Stimulated activated CD8-positive, alpha-beta memory T cell treated with anti-CD3 and anti-CD28 coated beads, Interleukin-2, amount 100 ng/mL, for 1 hour (primary cell): Measurements from ENCODE around the gene GARIN5A.

Experiments used
- DNase-seq, 2 donors: peaks; one replicate each; pipeline ENCODE4 v3.0.0-alpha.2; 2020; ENCODE audit warnings: low read depth in 2 of 2

The GARIN5A gene

DNA sequence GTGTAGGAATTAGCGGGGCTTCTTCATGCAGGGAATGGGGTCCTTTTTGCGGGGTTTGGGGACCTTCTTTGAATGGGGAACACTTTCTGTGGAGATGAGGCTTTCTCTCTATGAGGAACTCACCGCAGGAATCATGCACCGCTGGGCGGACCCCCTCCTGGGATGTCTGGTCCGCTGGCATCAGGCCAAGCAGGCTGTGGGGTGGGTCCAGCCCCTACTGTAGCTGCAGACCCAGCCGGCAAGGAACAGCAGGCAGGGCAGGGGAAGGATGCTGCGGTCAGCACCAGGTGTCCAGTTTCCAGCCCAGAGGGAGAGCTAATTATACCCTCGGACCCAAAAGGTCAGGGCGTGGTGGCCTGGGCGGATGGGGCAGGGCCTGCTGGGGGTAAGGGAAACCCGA lies 42.1 kb downstream of the GARIN5A start:
- DNase-seq: no peak

DNA sequence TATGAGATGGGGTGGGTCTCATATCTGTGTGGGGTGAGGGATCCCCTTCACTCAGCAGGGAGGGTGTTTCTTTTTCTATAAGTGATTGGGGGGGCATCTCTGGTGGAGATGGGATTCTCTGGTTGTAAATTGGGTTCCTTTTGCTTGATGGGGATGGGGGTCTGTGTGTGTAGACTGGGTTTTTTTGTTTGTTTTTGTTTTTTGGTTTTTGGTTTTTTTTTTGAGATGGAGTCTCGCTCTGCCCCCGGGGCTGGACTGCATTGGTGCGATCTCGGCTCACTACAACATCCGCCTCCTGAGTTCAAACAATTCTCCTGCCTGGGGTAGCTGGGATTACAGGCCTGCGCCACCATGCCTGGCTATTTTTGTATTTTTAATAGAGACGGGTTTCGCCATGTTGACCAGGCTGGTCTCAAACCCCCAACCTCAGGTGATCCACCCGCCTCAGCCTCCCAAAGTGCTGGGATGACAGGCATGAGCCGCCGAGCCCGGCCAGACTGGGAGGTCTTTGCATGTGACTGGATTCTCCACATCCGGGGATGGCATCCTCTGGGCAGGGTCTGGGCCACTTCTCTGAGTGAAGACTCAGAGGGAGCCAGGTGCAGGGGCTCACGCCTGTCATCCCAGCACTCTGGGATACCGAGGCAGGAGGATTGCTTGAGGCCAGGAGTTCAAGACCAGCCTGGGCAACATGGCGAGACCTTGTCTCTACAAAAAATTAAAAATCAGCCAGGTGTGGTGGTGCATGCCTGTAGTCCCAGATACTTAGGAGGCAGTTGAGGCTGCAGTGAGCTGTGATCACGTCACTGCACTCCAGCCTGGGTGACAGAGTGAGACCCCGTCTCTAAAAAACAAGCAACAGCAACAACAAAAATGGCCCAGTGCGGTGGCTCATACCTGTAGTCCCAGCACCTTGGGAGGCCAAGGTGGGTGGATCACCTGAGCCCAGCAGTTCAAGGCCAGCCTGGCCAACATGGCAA lies 43.2 kb downstream of the GARIN5A start:
- no peak for DNase-seq

DNA sequence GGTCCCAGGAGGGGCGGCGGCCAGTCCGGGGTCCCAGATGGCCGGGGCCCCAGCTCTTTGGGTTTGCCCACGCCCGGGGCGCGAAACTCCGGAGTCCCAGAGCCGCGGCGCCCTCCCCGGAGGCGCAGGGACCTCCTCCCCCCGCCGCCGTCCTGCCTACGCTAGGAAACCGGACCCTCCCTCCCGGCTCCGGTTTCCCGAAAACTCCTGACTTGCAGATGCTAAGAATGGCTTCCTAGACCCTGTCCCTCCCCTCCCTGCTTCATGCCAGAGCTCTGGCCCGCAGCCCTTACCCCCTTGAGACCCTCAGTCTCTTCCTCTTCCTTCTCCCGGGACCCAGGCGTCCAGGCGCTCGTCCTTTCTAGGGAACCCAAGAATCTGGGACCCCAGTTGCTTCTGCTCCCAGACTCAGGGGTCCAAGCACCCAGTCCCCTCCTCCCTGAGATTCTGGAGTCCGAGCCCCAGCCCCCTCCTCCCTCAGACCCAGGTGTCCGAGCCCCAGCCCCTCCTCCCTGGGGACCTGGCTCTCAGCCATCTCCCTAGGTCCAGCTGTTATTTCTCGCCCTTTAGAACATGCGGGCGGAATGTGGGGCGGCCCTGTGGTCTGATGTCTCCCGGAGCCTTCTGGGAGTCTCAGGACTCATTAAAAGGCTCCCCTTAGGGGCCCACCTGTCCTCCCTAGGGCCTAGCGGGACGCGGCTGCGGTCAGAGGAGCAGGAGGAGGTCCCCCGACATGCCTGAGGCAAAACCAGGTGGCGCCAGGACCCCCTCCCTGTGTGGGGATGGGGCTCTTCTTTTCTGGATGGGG lies 44.2 kb downstream of the GARIN5A start, which contains the start of gene MYBPC2:
Gene MYBPC2, plus strand, starts transcription at position 672 of the 808 bp plus-strand sequence. Its CDS starts 62 bp downstream, at position 734.
- no peak for DNase-seq

DNA sequence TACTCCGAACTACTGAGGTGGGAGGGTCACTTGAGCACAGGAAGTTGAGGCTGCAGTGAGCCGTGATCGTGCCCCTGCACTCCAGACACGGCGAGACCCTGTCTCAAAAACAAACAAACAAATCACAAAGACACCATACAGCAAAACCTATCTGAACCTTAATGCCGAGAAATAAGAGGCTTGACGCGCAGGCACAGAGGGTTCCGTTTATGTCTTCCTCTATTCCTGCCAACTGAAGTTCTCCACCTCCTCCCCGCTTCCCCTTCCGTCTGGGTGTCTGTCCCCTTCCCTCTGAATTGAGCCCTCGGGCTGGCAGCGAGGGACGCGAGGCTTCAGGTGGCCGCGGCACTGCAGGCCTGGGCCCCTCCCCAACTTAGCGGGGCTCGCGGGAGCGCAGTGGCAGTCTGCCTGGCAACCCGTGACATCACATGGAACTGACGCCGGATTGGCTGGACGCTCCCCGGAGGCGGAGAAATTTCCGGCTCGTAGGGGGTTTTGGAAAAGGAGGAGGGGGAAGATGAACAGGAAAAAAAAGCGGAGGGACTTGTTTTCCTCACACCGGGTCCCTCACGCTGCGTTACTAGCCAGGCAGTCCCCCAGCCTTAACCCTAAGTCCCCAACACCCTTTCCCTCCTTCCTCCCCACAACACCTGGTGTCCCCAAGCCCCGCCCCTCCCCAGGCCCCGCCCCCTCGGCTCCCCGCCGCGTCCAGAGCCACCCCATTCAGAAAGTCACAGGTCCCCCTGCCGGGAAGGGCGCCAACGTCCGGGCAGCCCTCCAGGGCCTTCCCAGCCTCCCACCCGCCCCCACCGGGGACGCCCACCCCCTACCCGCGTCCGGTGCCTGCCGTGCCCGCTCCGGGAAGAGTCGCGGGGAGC lies 45.1 kb downstream of the GARIN5A start:
- DNase-seq: peak; percentile 79 to 84

DNA sequence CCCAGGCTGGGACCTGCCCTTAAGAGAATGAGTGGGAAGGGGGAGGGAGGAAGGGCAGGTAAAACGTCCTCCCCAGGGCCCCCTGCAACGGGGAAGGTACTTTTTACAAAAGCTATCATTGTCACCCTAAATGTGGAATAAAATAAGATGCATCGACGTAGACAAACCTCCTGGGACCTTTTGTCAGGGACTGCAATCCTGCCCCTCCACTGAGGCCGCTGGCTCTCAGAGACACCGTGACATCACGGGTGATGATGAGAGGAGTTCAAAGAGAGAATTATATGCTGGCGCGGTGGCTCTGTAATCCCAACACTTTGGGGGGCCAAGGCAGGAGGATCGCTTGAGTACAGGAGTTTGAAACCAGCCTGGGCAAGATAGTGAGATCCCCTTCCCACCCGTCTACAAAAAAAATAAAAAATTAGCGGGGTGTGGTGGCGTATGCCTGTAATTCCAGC lies 45.7 kb downstream of the GARIN5A start:
- DNase-seq: no peak

DNA sequence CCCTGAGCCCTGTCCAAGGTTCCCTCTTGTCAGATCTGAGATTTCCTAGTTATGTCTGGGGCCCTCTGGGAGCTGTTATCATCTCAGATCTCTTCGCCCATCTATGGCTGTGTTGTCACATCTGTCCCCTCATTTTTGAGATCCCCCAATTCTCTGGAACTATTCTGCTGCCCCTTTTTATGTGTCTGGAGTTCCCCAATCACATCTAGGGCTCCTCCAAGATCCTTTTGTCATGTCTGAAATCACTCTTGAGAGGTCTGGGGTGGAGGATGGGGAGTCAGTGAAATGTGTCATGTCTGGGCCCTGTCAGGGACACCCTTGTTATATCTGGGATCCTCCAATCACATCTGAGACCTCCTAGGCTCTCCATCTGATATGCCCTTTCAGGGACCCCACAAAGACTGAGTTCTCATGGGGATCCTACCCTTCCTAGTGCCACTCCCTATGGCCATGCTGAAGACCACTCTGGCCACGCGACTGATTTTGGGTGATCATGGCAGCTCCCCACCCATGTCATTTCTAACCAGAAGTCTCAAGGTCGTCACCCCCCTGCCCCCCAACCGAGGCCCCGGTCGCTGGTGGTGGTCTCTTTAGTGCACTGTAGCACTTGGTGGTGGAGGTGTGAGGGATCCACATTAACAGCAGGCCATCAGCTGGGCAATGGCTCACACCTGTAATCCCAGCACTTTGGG lies 47.7 kb downstream of the GARIN5A start:
- DNase-seq: no peak

DNA sequence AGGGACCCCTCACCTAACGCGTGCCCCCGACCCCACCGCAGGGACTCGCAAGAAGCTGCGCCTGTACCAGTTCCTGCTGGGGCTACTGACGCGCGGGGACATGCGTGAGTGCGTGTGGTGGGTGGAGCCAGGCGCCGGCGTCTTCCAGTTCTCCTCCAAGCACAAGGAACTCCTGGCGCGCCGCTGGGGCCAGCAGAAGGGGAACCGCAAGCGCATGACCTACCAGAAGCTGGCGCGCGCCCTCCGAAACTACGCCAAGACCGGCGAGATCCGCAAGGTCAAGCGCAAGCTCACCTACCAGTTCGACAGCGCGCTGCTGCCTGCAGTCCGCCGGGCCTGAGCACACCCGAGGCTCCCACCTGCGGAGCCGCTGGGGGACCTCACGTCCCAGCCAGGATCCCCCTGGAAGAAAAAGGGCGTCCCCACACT lies 48.6 kb downstream of the GARIN5A start:
- DNase-seq: no peak

DNA sequence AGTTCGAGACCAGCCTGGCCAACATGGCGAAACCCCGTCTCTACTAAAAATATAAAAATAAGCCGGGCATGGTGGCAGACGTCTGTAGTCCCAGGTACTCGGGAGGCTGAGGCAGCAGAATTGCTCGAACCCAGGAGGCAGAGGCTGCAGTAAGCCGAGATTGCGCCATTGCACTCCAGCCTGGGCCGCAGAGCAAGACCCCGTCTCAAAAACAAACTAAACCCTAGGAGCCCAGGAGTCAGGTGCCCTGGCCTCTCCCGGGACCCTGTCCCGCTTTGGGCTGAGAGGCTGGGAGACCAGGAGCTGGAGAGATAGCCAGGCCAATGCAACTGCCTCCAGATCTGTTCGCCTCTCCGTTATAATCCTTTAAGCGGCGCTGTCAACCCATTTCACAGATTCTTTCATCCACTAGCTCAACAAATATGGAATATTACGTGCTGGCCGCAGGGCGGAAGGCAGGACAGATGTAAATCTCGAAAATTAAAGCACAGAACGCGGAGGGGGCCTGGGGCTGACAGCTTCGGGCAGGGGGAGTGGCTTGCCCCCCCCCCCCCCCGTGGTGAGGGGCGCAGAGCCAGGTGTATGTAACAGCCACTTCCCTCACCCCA lies 49.2 kb downstream of the GARIN5A start:
- no peak for DNase-seq

DNA sequence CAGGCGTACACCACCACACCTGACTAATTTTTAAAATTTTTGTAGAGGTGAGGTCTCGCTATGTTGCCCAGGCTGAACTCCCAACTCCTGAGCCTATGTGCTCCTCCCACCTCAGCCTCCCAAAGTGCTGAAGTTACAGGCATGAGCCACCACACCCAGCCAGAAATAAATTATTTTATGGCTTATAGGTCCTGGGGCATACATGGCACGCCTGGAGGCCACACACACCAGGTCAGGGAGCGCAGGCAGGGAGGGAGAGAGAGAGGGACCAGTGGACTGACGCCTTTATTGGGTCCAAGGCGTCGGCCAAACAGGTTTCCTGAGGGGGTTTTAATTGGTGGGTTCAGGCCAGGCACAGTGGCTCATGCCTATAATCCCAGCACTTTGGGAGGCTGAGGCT lies 51.1 kb downstream of the GARIN5A start:
- no peak for DNase-seq

DNA sequence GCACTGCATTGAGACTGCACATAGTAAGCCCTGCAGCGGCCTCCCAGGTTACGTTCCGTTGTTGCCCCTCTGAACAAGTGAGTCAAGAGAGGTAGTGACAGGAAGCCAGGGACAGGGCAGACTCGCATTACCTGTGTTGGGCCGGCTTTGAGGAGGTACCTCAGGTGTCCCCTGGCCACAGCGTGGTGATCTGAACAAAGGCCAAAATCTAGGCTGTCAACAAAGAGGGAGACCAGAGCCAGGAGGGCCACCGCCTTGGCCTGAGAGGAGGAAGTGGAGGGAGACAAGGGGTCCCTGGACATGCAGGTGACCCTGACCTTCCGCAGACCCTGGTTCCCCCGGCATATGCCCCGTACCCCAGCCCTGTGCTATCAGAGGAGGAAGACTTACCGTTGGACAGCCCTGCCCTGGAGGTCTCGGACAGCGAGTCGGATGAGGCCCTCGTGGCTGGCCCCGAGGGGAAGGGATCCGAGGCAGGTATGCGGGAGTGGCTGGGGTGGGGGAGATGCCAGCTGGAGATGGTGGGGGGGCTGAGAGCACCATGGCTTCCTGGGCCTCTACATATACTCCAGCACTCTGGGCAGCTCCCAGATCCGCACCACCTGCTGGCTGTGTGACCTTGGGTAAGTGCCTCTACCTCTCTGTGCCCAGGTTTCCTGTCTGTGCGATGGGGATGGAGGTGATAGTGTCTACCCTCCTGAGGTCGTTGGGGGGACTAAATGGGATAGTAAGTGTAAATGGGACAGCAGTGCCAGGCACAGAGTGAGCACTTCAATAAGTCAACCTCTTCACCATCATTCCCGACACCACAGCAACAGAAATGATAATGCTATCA lies 53.2 kb downstream of the GARIN5A start:
- no peak for DNase-seq

DNA sequence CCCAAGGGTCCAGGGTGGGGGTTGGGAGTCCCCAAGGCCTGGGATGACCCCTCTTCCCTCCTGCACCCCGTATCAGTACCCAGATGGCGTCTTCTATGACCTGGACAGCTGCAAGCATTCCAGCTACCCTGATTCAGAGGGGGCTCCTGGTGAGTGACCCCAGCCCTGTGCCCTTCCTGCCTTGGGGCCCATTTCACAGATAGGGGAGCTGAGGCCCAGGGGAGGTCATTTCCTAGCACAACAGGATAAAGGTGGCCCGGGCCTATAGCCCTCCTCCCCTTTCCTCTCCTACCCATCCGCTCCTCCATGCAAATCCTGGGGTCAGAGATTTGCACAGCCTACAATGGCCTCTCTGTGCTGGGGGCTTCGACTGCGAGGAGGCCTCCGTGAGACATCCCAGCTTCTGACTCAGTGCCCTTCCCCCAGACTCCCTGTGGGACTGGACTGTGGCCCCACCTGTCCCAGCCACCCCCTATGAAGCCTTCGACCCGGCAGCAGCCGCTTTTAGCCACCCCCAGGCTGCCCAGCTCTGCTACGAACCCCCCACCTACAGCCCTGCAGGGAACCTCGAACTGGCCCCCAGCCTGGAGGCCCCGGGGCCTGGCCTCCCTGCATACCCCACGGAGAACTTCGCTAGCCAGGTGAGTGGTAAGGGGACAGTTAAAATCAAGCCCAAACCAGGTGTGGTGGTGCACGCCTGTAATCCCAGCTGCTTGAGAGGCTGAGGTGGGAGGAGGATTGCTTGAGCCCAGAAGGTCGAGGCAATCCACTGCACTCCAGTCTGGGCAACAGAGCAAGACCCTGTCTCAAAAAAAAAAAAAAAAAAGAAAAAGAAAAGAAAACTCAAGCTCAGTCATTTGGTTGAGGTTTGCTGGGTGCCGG lies 54.0 kb downstream of the GARIN5A start:
- DNase-seq: no peak

DNA sequence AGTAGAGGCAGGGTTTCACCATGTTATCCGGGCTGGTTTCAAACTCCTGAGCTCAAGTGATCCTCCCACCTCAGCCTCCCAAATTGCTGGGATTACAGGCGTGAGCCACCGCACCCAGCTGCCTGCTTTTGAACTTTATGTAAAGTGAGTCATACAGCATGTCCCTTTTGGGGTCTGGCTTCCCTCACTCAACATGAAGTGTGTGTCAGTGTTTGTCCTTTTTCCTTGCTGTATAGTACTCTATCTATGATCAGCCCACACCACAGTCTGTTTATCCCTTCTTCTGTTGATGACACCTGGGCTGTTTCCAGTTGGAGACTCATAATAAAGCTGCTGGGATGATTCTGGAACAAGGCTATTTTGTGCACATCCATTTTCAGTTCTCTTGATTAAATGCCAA lies 55.8 kb downstream of the GARIN5A start:
- DNase-seq: no peak

DNA sequence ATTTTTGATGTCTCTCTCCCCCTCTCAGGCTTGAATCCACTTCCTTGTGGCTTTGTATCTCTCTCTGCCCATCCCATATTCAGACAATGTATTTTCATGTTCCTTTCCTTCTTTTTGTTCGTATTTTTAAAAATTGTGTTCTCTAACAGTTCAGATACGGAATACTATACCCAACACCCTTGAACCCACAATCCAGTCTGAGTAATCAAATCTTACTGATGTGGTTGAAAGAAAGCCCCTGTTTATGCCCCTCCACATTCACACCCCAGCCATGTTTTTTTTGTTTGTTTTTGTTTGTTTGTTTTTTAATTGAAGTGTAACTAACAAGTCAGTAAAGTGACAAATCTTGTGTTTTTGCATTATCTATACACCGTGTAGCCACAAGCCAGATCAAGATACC lies 56.5 kb downstream of the GARIN5A start:
- DNase-seq: no peak

DNA sequence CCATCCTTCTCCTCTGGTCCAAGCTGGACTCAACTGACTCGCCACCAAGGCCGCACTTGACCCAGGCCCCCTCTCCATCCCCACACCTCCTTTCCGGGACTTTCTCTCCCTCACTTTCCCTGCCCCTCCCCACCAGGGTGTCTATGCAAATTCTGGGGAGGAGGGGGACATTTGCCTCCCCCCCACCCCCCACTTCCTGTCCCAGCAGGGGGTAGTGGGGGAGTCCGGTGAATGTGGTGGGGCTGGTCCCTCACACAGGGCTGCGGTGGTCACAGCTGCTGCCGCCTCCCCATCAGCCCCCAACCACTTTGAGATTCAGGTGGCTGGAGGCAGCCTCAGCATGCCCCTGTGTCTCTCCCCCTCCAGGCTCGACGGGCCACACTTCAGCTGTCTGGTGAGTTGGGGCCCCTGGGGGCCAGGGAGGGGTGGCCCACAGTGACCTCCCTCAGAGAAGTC lies 57.0 kb downstream of the GARIN5A start:
- DNase-seq: no peak

DNA sequence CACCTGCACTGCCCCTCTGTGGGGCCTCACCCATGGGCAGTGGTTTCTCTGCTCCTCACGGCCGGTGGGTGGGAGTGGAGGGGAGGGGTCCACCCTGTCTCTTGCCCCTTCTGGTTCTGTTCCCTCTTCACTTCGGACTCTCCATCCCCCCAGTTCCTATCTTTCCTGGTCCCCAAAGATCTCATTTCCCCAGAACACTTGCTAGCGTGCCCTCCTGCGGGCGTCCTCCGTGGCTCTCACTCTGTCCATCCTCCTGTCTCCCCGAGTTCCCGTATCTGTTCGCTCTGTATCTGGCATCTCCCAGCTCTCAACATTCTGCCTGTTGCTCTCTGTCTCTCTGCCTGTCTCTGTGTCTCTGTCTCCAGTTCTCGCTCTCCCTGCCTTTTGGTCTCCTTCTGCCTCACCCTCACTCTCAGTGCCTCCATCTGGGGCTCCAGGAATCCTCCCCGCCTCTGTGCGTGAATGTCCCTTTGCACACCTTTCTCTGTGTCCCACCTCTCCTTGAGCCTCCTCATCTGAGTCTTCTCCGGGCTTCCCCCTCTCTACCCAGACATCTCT lies 57.5 kb downstream of the GARIN5A start:
- no peak for DNase-seq

DNA sequence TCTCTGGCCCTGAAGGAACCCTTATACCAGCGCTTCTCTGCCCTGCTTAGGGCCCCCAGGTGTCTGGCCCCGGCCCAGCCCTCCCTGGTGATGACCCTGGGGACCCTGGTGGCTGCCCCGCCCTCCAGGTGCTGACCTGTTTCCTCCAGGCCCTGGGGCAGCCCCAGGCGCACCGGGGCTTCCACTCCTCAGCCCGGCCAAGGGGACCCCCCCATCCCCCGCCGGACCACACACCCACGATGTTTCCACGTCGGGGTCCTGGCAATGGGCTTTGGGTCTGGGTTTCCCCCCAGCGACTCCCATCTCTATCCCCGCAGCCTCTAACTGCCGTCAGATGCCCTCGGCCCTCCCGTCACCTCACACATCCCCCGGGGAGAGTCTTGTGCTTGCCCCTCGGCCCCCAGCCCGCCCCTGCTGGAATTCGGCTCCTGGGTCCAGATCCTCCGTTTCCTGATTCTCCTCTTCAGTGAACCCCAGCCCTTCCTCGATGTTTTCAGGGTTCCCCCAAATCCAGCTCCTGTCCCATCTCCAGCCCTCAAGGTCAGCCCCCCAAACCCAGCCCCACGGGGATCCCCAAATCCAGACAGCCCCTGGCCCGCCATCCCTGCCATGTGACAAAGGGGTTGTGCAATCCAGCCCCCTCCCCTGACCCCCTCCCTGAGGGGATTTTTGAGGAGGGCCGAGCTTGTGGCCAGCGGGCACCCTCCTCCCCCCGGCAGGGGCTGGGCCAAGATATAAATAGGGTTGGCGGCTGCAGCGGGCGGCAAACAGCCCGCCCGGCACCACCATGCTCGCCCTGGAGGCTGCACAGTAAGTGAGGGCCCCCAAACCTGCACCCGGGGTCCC lies 58.2 kb downstream of the GARIN5A start, which contains the start of gene SPIB:
Gene SPIB, plus strand, starts transcription at position 763 of the 846 bp plus-strand sequence. Its CDS starts 25 bp downstream, at position 788.
- no peak for DNase-seq
